ENCODE measurements around the gene KCNMA1. TPM values are rescaled to one million over a fixed set of nuclear protein-coding genes. Genes with fewer than 3 reads are reported as not detected.

KCNMA1 gene
- total and polyA plus RNA-seq, 9 of the 15 experiments (the other 6 are each of a cell fraction or from before 2014, with no cell fraction given) = 0.01 to 0.95 (median 0.15) TPM; not detected in 4

DNA sequence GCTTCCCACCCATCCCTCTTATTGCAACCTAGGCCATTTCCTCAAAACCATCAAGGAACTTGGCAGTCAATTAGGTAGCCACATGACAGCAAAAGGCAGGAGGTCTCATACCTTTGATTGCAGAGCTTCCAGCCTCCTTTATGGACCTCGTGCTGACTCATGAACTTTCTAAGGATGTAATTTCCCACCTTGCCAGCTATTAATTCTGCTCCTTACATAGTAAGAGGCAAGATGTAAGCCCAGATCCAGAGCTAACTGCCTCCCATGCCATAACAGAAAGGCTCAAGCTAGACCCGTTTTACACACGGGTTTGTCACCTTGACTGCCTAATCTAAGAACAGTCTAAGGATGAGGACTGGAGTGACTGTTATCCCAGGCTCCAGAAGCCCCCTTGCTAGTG lies 565.7 kb downstream of the KCNMA1 start:
- FAIRE-seq = no peak
- intact Hi-C loops (cut with micrococcal nuclease) = no loop called here
- no TSS peak for BruUV-seq (replicated peaks)

DNA sequence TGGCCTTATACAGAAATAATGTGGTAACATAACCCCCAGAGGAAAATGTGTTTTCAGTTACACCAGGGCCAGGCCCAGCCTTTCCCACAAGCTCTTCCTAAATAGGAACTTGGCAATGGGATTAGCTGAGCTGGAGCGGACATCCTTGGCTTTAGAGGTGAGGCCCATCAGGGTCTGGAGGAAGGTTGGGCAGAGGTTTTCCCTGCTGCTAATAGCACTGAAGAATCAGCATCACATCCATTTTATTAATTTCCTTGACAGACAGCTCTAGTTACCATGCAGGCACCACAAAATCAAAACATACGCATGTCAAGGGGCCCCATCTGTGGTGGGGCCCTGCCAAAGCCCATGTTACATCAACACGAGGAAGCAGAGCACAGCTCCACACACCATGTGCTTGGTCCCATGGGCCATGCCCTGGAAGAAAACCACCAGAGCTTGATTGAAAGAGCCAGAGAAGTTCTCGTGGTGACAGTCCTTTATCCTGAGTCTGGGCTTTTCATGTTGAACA lies 566.6 kb downstream of the KCNMA1 start:
- Histone ChIP-seq H3K27ac (ENCODE audit: extremely low read depth, low read depth, low read length) (no peak overlapping the region), H3K9me1 (ENCODE audit: control insufficient read depth, insufficient read depth, low read length) (no peaks in the 10 kb centered on the region), H3K4me2 (ENCODE audit: insufficient read depth, low read length) (no peak overlapping the region), H2AFZ (ENCODE audit: low read depth, low read length) (no peak overlapping the region), H3K79me2 (ENCODE audit: control insufficient read depth, insufficient read depth, low read length) (no peaks in the 10 kb centered on the region), H3K9ac (ENCODE audit: insufficient read depth in 1 of 2, low read depth in 2 of 2, low read length in 2 of 2) (no peak overlapping the region), H3K27me3 (ENCODE audit: control insufficient read depth in 2 of 2, insufficient read depth in 2 of 2, low read length in 2 of 2) (peaks cover 0 to 17% of the 10 kb centered on the region in 2 experiments; a peak in 2 of 5 replicates), H3K4me1 (replicated peaks in 1 of 2; ENCODE audit: control insufficient read depth in 2 of 2, insufficient read depth in 2 of 2, low read length in 2 of 2) (no peaks in the 10 kb centered on the region), H3K9me3 (replicated peaks; ENCODE audit: control insufficient read depth, insufficient read depth, low read depth, low read length) (no peaks in the 10 kb centered on the region), H4K20me1 (replicated peaks; ENCODE audit: control insufficient read depth, insufficient read depth, low read length) (no peaks in the 10 kb centered on the region), H3K4me3 (no peak overlapping the region), H3K36me3 (ENCODE audit: control insufficient read depth, insufficient read depth, low read length) (no peaks in the 10 kb centered on the region)
- ATAC-seq (no peak), DNase-seq (ENCODE audit: extremely low read depth in 1 of 4, low spot score in 3 of 4) (no peak), FAIRE-seq (no peak)
- in situ Hi-C loops (cut with MboI) (no loop called here), intact Hi-C loops (cut with micrococcal nuclease) (no loop called here)
- WGBS (ENCODE audit: insufficient coverage, low coverage, missing lambda C conversion rate) = 0% methylated on average over 4 of the region's 4 CpGs
- BruUV-seq (replicated peaks) = no TSS peak
- CTCF ChIA-PET (ENCODE audit: low intra/inter-chr PET ratio) = no interaction called here
- POLR2A ChIA-PET = interaction anchor here (0.5 to 0.8 kb wide), 4 partner anchors 893 to 1679 kb away, joined by 3 to 4 read pairs (median 3); no protein-coding TSS in a partner anchor
- TF ChIP-seq GTF2F1 (IDR thresholded peaks at IDR 0.05; ENCODE audit: low read depth, low read length) (no peak), SREBF2 (CRISPR knock-in tag; IDR thresholded peaks at IDR 0.05) (no peak), SETDB1 (IDR thresholded peaks at IDR 0.05; ENCODE audit: low read length) (no peak), GATAD2B (IDR thresholded peaks at IDR 0.05; ENCODE audit: borderline replicate concordance) (no peak), HDGF (IDR thresholded peaks at IDR 0.05) (no peak), CHCHD3 (CRISPR knock-in tag; IDR thresholded peaks at IDR 0.05) (no peak), ZNF384 (IDR thresholded peaks at IDR 0.05; ENCODE audit: low read depth, low read length) (no peak), PTTG1 (tag; IDR thresholded peaks at IDR 0.05; ENCODE audit: low read depth) (no peak), GTF2B (IDR thresholded peaks at IDR 0.05; ENCODE audit: extremely low read depth, insufficient read length) (no peak), MED1 (CRISPR knock-in tag; IDR thresholded peaks at IDR 0.05; ENCODE audit: borderline replicate concordance) (no peak), TEAD4 (IDR thresholded peaks at IDR 0.05; ENCODE audit: low read length) (no peak), TEAD4 (CRISPR knock-in tag; IDR thresholded peaks at IDR 0.05; ENCODE audit: borderline replicate concordance) (no peak), PHF20 (IDR thresholded peaks at IDR 0.05; ENCODE audit: partially characterized antibody) (no peak), RBM15 (IDR thresholded peaks at IDR 0.05; ENCODE audit: insufficient read depth, low read length) (no peak)
- TF ChIP-seq, protein P1, sequence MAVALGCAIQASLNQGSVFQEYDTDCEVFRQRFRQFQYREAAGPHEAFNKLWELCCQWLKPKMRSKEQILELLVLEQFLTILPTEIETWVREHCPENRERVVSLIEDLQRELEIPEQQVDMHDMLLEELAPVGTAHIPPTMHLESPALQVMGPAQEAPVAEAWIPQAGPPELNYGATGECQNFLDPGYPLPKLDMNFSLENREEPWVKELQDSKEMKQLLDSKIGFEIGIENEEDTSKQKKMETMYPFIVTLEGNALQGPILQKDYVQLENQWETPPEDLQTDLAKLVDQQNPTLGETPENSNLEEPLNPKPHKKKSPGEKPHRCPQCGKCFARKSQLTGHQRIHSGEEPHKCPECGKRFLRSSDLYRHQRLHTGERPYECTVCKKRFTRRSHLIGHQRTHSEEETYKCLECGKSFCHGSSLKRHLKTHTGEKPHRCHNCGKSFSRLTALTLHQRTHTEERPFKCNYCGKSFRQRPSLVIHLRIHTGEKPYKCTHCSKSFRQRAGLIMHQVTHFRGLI (CRISPR knock-in tag; IDR thresholded peaks at IDR 0.05) = no peak

More for the DNA sequence above, 565.7 kb downstream of the KCNMA1 start:
- POLR2A ChIA-PET = interaction anchor here (0.7 to 0.8 kb wide), 2 partner anchors 9 to 894 kb away, joined by 3 read pairs; no protein-coding TSS in a partner anchor
- H3K79me2 ChIP-seq (ENCODE audit: control insufficient read depth, insufficient read depth, low read length) = no peaks in the 10 kb centered on the region
- H2AFZ ChIP-seq (ENCODE audit: low read depth, low read length) = no peak overlapping the region
- peaks cover 0 to 17% of the 10 kb centered on the region in 2 experiments; a peak in 2 of 5 replicates for H3K27me3 ChIP-seq (ENCODE audit: control insufficient read depth in 2 of 2, insufficient read depth in 2 of 2, low read length in 2 of 2)
- CTCF ChIA-PET (ENCODE audit: low intra/inter-chr PET ratio) = no interaction called here
- no peaks in the 10 kb centered on the region for H3K4me1 ChIP-seq (replicated peaks in 1 of 2; ENCODE audit: control insufficient read depth in 2 of 2, insufficient read depth in 2 of 2, low read length in 2 of 2)
- in situ Hi-C loops (cut with MboI) = no loop called here
- no peaks in the 10 kb centered on the region for H3K9me1 ChIP-seq (ENCODE audit: control insufficient read depth, insufficient read depth, low read length)
- no peak overlapping the region for H3K9ac ChIP-seq (ENCODE audit: insufficient read depth in 1 of 2, low read depth in 2 of 2, low read length in 2 of 2)
- H3K4me2 ChIP-seq (ENCODE audit: insufficient read depth, low read length) = no peak overlapping the region
- no peak for DNase-seq (ENCODE audit: extremely low read depth in 1 of 4, low spot score in 3 of 4)
- no peaks in the 10 kb centered on the region for H4K20me1 ChIP-seq (replicated peaks; ENCODE audit: control insufficient read depth, insufficient read depth, low read length)
- no peak overlapping the region for H3K27ac ChIP-seq (ENCODE audit: extremely low read depth, low read depth, low read length)
- H3K9me3 ChIP-seq (replicated peaks; ENCODE audit: control insufficient read depth, insufficient read depth, low read depth, low read length) = no peaks in the 10 kb centered on the region
- 4% methylated on average over 3 of the region's 3 CpGs for WGBS (ENCODE audit: insufficient coverage, low coverage, missing lambda C conversion rate)
- H3K4me3 ChIP-seq = no peak overlapping the region
- TF ChIP-seq ZNF316 (IDR thresholded peaks at IDR 0.05) = peak; percentile 11; the same call in 1 of the 2 replicates
- no peak for TF ChIP-seq ZC3H4 (CRISPR knock-in tag; IDR thresholded peaks at IDR 0.05; ENCODE audit: borderline replicate concordance)
- ATAC-seq = no peak
- H3K36me3 ChIP-seq (ENCODE audit: control insufficient read depth, insufficient read depth, low read length) = no peaks in the 10 kb centered on the region
